ENCODE results near the gene ASAH2.
A peak's percentile ranks its signal among the peaks of the same experiment; 100 is the strongest.

ASAH2 gene

GRCh38 chr10:50224330-50224952, 26.9 kb downstream of the ASAH2 start:
- H3K4me3 ChIP-seq (ENCODE audit: low read depth, low read length): no peak overlapping the region
- in situ Hi-C loops (cut with HindIII; ENCODE audit: low sequenced_read_pairs): no loop called here
- peak; percentile 63 for TF ChIP-seq CTCF (IDR thresholded peaks at IDR 0.05; ENCODE audit: low read depth, low read length, missing control alignments)
- peak; percentile 36 for DNase-seq (ENCODE audit: low read depth)

- TF ChIP-seq CTCF (IDR thresholded peaks at IDR 0.05; ENCODE audit: low read depth, low read length, missing control alignments): no peak
- in situ Hi-C loops (cut with HindIII; ENCODE audit: low sequenced_read_pairs): no loop called here
- no peak for DNase-seq (ENCODE audit: low read depth)
- H3K4me3 ChIP-seq (ENCODE audit: low read depth, low read length): no peak overlapping the region
These were observed 29.1 kb downstream of the ASAH2 start for GRCh38 chr10:50222199-50222598.

- in situ Hi-C loops (cut with HindIII; ENCODE audit: low sequenced_read_pairs): no loop called here
These were observed 29.8 kb downstream of the ASAH2 start for GRCh38 chr10:50221470-50221869.

GRCh38 chr10:50219646-50220045, 31.7 kb downstream of the ASAH2 start:
- in situ Hi-C loops (cut with HindIII; ENCODE audit: low sequenced_read_pairs): no loop called here
- no peak for DNase-seq (ENCODE audit: low read depth)
- TF ChIP-seq CTCF (IDR thresholded peaks at IDR 0.05; ENCODE audit: low read depth, low read length, missing control alignments): no peak
- H3K4me3 ChIP-seq (ENCODE audit: low read depth, low read length): no peak overlapping the region

More at GRCh38 chr10:50221470-50221869, 29.8 kb downstream of the ASAH2 start:
- DNase-seq (ENCODE audit: low read depth): no peak
- H3K4me3 ChIP-seq (ENCODE audit: low read depth, low read length): no peak overlapping the region
- no peak for TF ChIP-seq CTCF (IDR thresholded peaks at IDR 0.05; ENCODE audit: low read depth, low read length, missing control alignments)

GRCh38 chr10:50219200-50219599, 32.1 kb downstream of the ASAH2 start:
- no peak for TF ChIP-seq CTCF (IDR thresholded peaks at IDR 0.05; ENCODE audit: low read depth, low read length, missing control alignments)
- no peak for DNase-seq (ENCODE audit: low read depth)
- no peak overlapping the region for H3K4me3 ChIP-seq (ENCODE audit: low read depth, low read length)
- in situ Hi-C loops (cut with HindIII; ENCODE audit: low sequenced_read_pairs): no loop called here

- TF ChIP-seq CTCF (IDR thresholded peaks at IDR 0.05; ENCODE audit: low read depth, low read length, missing control alignments): no peak
- no peak overlapping the region for H3K4me3 ChIP-seq (ENCODE audit: low read depth, low read length)
- in situ Hi-C loops (cut with HindIII; ENCODE audit: low sequenced_read_pairs): no loop called here
- peak; percentile 29 for DNase-seq (ENCODE audit: low read depth)
These were observed 34.4 kb downstream of the ASAH2 start for GRCh38 chr10:50216894-50217293.

All from astrocyte of the cerebellum (primary cell).